Breast epithelium (tissue), 4 donors: Measurements from ENCODE around the gene RIPK3. TPM values are rescaled to one million over a fixed set of nuclear protein-coding genes. Genes with fewer than 3 reads are reported as not detected.
"Not testable (repeated sequence)": the region's sequence is repeated elsewhere in the genome, so short reads cannot be mapped to it uniquely, and the experiment has no call there.

Experiments used
- DNase-seq, 2 donors: peaks; one replicate each; pipeline ENCODE4 v3.0.0-alpha.2; 2019; ENCODE audit warnings: low spot score in 2 of 2
- H3K27ac ChIP-seq, 2 donors: fragments of 200-600 bp; sonication (generic) in 1 of 2; one replicate each; pipeline ENCODE4 v1.5.1; 2016 to 2019; ENCODE audit warnings: mild to moderate bottlenecking in 1 of 2
- H3K27me3 ChIP-seq, 2 donors: fragments of 200-600 bp; sonication (generic) in 1 of 2; one replicate each; pipeline versions ENCODE4 v1.5.1 to v1.6.0; 2017 to 2019; ENCODE audit warnings: control low read depth in 1 of 2, mild to moderate bottlenecking in 1 of 2
- H3K36me3 ChIP-seq: fragments of 200-600 bp; one replicate; pipeline ENCODE4 v1.5.1; 2019
- H3K4me1 ChIP-seq, 2 donors: fragments of 200-600 bp; sonication (generic); one replicate each; pipeline ENCODE4 v1.5.1; 2016 to 2019; ENCODE audit warnings: control low read depth in 1 of 2
- H3K4me3 ChIP-seq, 3 donors: fragments of 200-600 bp; sonication (generic); 1 replicate in 2 of 3; 2 replicates in 1 of 3; pipeline ENCODE4 v1.5.1; 2016 to 2019; ENCODE audit warnings: mild to moderate bottlenecking in 3 of 3, moderate library complexity in 2 of 3
- H3K9me3 ChIP-seq, 2 donors: fragments of 200-600 bp; sonication (generic) in 1 of 2; one replicate each; pipeline ENCODE4 v1.5.1; 2016 to 2019; ENCODE audit warnings: control low read depth in 1 of 2
- CTCF ChIP-seq, 3 donors: fragments of 450-650 bp; IDR thresholded peaks; one replicate each; pipeline ENCODE4 v1.5.1; 2016 to 2017; ENCODE audit warnings: antibody characterized with exemption in 3 of 3, mild to moderate bottlenecking in 3 of 3, moderate library complexity in 3 of 3
- POLR2A ChIP-seq: fragments of 450-650 bp; IDR thresholded peaks from one replicate; pipeline ENCODE4 v1.6.1; 2016; ENCODE audit warnings: antibody characterized with exemption, mild to moderate bottlenecking, moderate library complexity
- POLR2AphosphoS5 ChIP-seq, 3 donors: sonication (generic); formaldehyde crosslinking; IDR thresholded peaks; one replicate each; pipeline ENCODE4 v1.6.1; 2017; ENCODE audit warnings: antibody characterized with exemption in 3 of 3
- intact Hi-C: fragments of 100-400 bp; cut with DNase I; formaldehyde crosslinking; loops from one replicate; pipeline ENCODE4 v1.15.1; 2023; ENCODE audit warnings: low total_unique reads
- total RNA-seq, 3 donors: library from RNA; depleted of rRNA; stranded (reverse); fragments of >200 nt; gene quantifications; one replicate each; pipeline ENCODE4 v1.1.0, GENCODE V29; 2016

The RIPK3 gene
- total RNA-seq, 3 donors from 2014 or later = 10.7 to 13.4 (median 12.0) TPM

GRCh38 chr14:24331731-24332267 lies 8.0 kb downstream of the RIPK3 start:
- H3K27ac ChIP-seq = no peak overlapping the region
- intact Hi-C loops = loop anchor here (5.0 kb wide), 1 partner anchor 36 kb away; the partner anchor contains the start of gene NFATC4
- peak overlapping the region in 2 of 3 donors; percentile 47 to 64 for H3K4me3 ChIP-seq

GRCh38 chr14:24330973-24331674 lies 8.7 kb downstream of the RIPK3 start:
- no peak for DNase-seq
- Histone ChIP-seq H3K27ac (no peak overlapping the region), H3K4me3 (no peak overlapping the region), H3K27me3 (peaks cover 0 to 11% of the 10 kb centered on the region in 2 donors), H3K9me3 (no peaks in the 10 kb centered on the region), H3K36me3 (no peaks in the 10 kb centered on the region), H3K4me1 (peaks cover 5 to 6% of the 10 kb centered on the region in 2 donors)
- intact Hi-C loops = loop anchor here (5.0 kb wide), 1 partner anchor 36 kb away; the partner anchor contains the start of gene NFATC4
- TF ChIP-seq POLR2AphosphoS5 (IDR thresholded peaks at IDR 0.05) (no peak), POLR2A (no peak), CTCF (IDR thresholded peaks at IDR 0.05) (no peak)

More at GRCh38 chr14:24331731-24332267, 8.0 kb downstream of the RIPK3 start:
- Histone ChIP-seq H3K27me3 (peaks cover 0 to 11% of the 10 kb centered on the region in 2 donors), H3K36me3 (no peaks in the 10 kb centered on the region), H3K4me1 (peaks cover 5 to 6% of the 10 kb centered on the region in 2 donors), H3K9me3 (no peaks in the 10 kb centered on the region)
- DNase-seq = no peak
- TF ChIP-seq POLR2A = no peak
- TF ChIP-seq CTCF (IDR thresholded peaks at IDR 0.05) = no peak
- no peak for TF ChIP-seq POLR2AphosphoS5 (IDR thresholded peaks at IDR 0.05)

GRCh38 chr14:24329736-24330135 lies 10.1 kb downstream of the RIPK3 start:
- intact Hi-C loops = loop anchor here (5.0 kb wide), 1 partner anchor 38 kb away; the partner anchor contains the start of gene NFATC4
- Histone ChIP-seq H3K4me3 (no peak overlapping the region), H3K4me1 (peaks cover 5 to 6% of the 10 kb centered on the region in 2 donors), H3K36me3 (no peaks in the 10 kb centered on the region), H3K27ac (no peak overlapping the region), H3K9me3 (no peaks in the 10 kb centered on the region), H3K27me3 (peaks cover 0 to 4% of the 10 kb centered on the region in 2 donors)
- peak in 1 of 2 donors; percentile 42 for DNase-seq
- TF ChIP-seq POLR2A (no peak), CTCF (IDR thresholded peaks at IDR 0.05) (no peak), POLR2AphosphoS5 (IDR thresholded peaks at IDR 0.05) (no peak)

GRCh38 chr14:24329073-24329663 lies 10.6 kb downstream of the RIPK3 start:
- DNase-seq = no peak
- Histone ChIP-seq H3K4me3 (no peak overlapping the region), H3K9me3 (no peaks in the 10 kb centered on the region), H3K27me3 (no peaks in the 10 kb centered on the region), H3K4me1 (peaks cover 4 to 5% of the 10 kb centered on the region in 2 donors), H3K27ac (peak overlapping the region in 1 of 2 donors; percentile 8), H3K36me3 (no peaks in the 10 kb centered on the region)
- intact Hi-C loops = no loop called here
- TF ChIP-seq POLR2A (no peak), CTCF (IDR thresholded peaks at IDR 0.05) (no peak), POLR2AphosphoS5 (IDR thresholded peaks at IDR 0.05) (no peak)

- DNase-seq = peak in 1 of 2 donors; percentile 47
- H3K4me1 ChIP-seq, H3K27ac ChIP-seq, H3K4me3 ChIP-seq, intact Hi-C loops, H3K27me3 ChIP-seq, H3K36me3 ChIP-seq, H3K9me3 ChIP-seq: not testable (repeated sequence)
- peak in 2 of 3 donors; percentile 60 to 62 for TF ChIP-seq CTCF (IDR thresholded peaks at IDR 0.05)
These were observed 11.9 kb downstream of the RIPK3 start for GRCh38 chr14:24327914-24328313.
